Keratinocyte (primary cell): Measurements from ENCODE around the gene RAB11FIP4. TPM values are rescaled to one million over a fixed set of nuclear protein-coding genes. Genes with fewer than 3 reads are reported as not detected.

Source experiments
- DNase-seq: peaks from one replicate; pipeline ENCODE4 v3.0.0-alpha.2; 2011; ENCODE audit warnings: low read depth, missing footprints, low spot score
- FAIRE-seq: peaks from 2 replicates; lab custom pipeline; 2011; peaks lifted over from hg19 to GRCh38; lab: Jason Lieb, UNC
- H2AFZ ChIP-seq: 2 replicates; pipeline ENCODE4 v1.6.0; 2012; ENCODE audit warnings: low read length, control low read depth, inconsistent platforms; ENCODE audit not compliant: control insufficient read depth
- H3K27ac ChIP-seq: 2 replicates; pipeline ENCODE4 v1.5.1; 2011; ENCODE audit warnings: low read length; ENCODE audit not compliant: control insufficient read depth, insufficient read depth
- H3K27me3 ChIP-seq: 3 replicates; pipeline ENCODE4 v1.6.0; 2011; ENCODE audit warnings: low read length; ENCODE audit not compliant: control insufficient read depth, insufficient read depth; ENCODE audit errors: extremely low read depth
- H3K36me3 ChIP-seq, 2 experiments: 2 replicates in 1 of 2; 3 replicates in 1 of 2; pipeline ENCODE4 v1.5.1; 2011; ENCODE audit warnings: low read length in 2 of 2, mild to moderate bottlenecking in 1 of 2; ENCODE audit not compliant: control insufficient read depth in 2 of 2, insufficient read depth in 2 of 2; ENCODE audit errors: extremely low read depth in 1 of 2
- H3K4me1 ChIP-seq: 3 replicates; pipeline ENCODE4 v1.5.1; 2011; ENCODE audit warnings: low read length; ENCODE audit not compliant: control insufficient read depth, insufficient read depth; ENCODE audit errors: extremely low read depth
- H3K4me2 ChIP-seq: 3 replicates; pipeline ENCODE4 v1.6.0; 2011; ENCODE audit warnings: low read depth, low read length; ENCODE audit not compliant: control insufficient read depth, insufficient read depth; ENCODE audit errors: extremely low read depth
- H3K4me3 ChIP-seq, 3 experiments: fragments of 200-600 bp in 1 of 3; sonication (generic) in 1 of 3; 2 replicates in 2 of 3; 3 replicates in 1 of 3; pipeline ENCODE4 v1.5.1; 2011 to 2016; ENCODE audit warnings: low read length in 3 of 3, mild to moderate bottlenecking in 3 of 3, control low read depth in 2 of 3, inconsistent platforms in 1 of 3, low read depth in 1 of 3, mixed read lengths in 1 of 3, mixed run types in 1 of 3, moderate library complexity in 1 of 3; ENCODE audit not compliant: control insufficient read depth in 2 of 3, insufficient read depth in 2 of 3; ENCODE audit errors: extremely low read depth in 1 of 3
- H3K79me2 ChIP-seq: 2 replicates; pipeline ENCODE4 v1.6.0; 2012; ENCODE audit warnings: low read length; ENCODE audit not compliant: control insufficient read depth, insufficient read depth
- H3K9ac ChIP-seq: 3 replicates; pipeline ENCODE4 v1.6.0; 2011; ENCODE audit warnings: low read length; ENCODE audit not compliant: control insufficient read depth, insufficient read depth; ENCODE audit errors: extremely low read depth
- H3K9me1 ChIP-seq: 3 replicates; pipeline ENCODE4 v1.6.0; 2011; ENCODE audit warnings: low read length; ENCODE audit not compliant: control insufficient read depth, insufficient read depth; ENCODE audit errors: extremely low read depth
- H3K9me3 ChIP-seq: 2 replicates; pipeline ENCODE4 v1.5.1; 2012; ENCODE audit warnings: low read depth, low read length; ENCODE audit not compliant: control insufficient read depth
- H4K20me1 ChIP-seq: 3 replicates; pipeline ENCODE4 v1.6.0; 2011; ENCODE audit warnings: low read length; ENCODE audit not compliant: control insufficient read depth, insufficient read depth; ENCODE audit errors: extremely low read depth
- EZH2 ChIP-seq: IDR thresholded peaks from one replicate; pipeline ENCODE4 v1.6.1; 2012; ENCODE audit warnings: inconsistent platforms, mild to moderate bottlenecking, low read length, moderate library complexity
- dilution Hi-C: fragments of 300-500 bp; cut with MboI; formaldehyde crosslinking; loops from one replicate; pipeline ENCODE4 v1.7.0; 2020; ENCODE audit warnings: low sequenced_read_pairs; ENCODE audit not compliant: extremely low pct_ligation_motif_present
- polyA plus RNA-seq, 5 experiments: library from polyadenylated mRNA; depleted of rRNA in 3 of 5; stranded (reverse) in 3 of 5; stranded (forward) in 1 of 5; unstranded in 1 of 5; fragments of >200 nt; gene quantifications; 1 replicate in 1 of 5; 2 replicates in 3 of 5; 3 replicates in 1 of 5; pipeline versions ENCODE4 v1.2.1 to v1.2.3, GENCODE V29; 2011 to 2012; ENCODE audit warnings: missing spikeins in 2 of 5, low read depth in 1 of 5, low replicate concordance in 1 of 5
- TF ChIP-seq, protein P1 (sequence below), 3 experiments: IDR thresholded peaks in 1 of 3; conservative IDR thresholded peaks in 1 of 3; optimal IDR thresholded peaks in 1 of 3; 2 replicates in 2 of 3; 3 replicates in 1 of 3; pipeline versions ENCODE3 to v1.5.1; 2011; ENCODE audit warnings: low read length in 3 of 3, mild to moderate bottlenecking in 3 of 3, moderate library complexity in 2 of 3, control low read depth in 1 of 3, inconsistent platforms in 1 of 3; ENCODE audit not compliant: insufficient read depth in 2 of 3; ENCODE audit errors: extremely low read depth in 1 of 3

RAB11FIP4 gene
- polyA plus RNA-seq, 1 donor (not counting 4 experiments of a cell fraction or from before 2014, with no cell fraction given), result 9.1 TPM

DNA sequence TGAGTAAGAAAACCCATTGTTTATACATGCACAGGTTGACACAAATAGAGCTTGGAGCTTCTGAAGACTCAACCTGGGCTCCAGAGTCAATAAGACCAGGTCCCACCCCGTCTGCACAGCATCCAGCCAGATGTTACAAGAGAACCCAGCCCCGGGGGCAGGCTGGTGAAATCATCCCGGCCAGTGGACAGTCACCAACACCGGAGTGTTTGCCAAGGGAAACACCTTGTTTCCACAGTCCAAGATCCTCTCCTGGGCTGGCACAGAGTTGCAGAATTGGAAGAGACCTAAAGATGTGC is 90.3 kb downstream of the RAB11FIP4 start:
- no peaks in the 10 kb centered on the region for H4K20me1 ChIP-seq
- no peaks in the 10 kb centered on the region for H3K36me3 ChIP-seq
- dilution Hi-C loops, result no loop called here
- no peaks in the 10 kb centered on the region for H3K79me2 ChIP-seq
- no peak for TF ChIP-seq EZH2
- TF ChIP-seq, protein P1, sequence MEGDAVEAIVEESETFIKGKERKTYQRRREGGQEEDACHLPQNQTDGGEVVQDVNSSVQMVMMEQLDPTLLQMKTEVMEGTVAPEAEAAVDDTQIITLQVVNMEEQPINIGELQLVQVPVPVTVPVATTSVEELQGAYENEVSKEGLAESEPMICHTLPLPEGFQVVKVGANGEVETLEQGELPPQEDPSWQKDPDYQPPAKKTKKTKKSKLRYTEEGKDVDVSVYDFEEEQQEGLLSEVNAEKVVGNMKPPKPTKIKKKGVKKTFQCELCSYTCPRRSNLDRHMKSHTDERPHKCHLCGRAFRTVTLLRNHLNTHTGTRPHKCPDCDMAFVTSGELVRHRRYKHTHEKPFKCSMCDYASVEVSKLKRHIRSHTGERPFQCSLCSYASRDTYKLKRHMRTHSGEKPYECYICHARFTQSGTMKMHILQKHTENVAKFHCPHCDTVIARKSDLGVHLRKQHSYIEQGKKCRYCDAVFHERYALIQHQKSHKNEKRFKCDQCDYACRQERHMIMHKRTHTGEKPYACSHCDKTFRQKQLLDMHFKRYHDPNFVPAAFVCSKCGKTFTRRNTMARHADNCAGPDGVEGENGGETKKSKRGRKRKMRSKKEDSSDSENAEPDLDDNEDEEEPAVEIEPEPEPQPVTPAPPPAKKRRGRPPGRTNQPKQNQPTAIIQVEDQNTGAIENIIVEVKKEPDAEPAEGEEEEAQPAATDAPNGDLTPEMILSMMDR (optimal IDR thresholded peaks at IDR 0.05 in 1 of 3, IDR thresholded peaks at IDR 0.05 in 1 of 3, conservative IDR thresholded peaks at IDR 0.05 in 1 of 3; ENCODE audit: extremely low read depth in 1 of 3, insufficient read depth in 2 of 3, low read length in 3 of 3), result no peak
- H3K9ac ChIP-seq, result no peak overlapping the region
- H3K27me3 ChIP-seq, result peaks cover 6% of the 10 kb centered on the region
- no peak for FAIRE-seq
- H3K4me1 ChIP-seq, result no peaks in the 10 kb centered on the region
- H3K4me2 ChIP-seq, result no peak overlapping the region
- DNase-seq, result no peak
- H3K27ac ChIP-seq, result no peak overlapping the region
- H3K4me3 ChIP-seq, result no peak overlapping the region
- no peaks in the 10 kb centered on the region for H3K9me3 ChIP-seq
- no peak overlapping the region for H2AFZ ChIP-seq
- no peaks in the 10 kb centered on the region for H3K9me1 ChIP-seq

DNA sequence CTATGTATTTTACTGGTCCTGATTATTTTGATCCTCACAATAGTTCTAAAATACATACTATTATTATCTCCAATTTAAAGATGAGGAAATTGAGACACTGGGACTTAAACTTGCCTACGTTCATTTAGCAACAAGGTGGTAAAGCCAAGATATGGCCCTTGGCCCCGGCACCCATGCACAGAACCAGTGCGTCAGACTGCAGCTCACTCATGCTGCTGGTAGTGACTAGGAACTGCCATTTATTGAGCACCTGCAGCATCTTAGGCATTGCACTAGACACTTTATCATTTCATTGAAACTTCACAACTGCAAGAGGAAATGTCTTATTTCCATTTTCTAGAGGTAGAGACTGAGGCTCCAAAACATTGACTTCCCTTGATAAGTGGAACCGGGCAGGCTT is 93.3 kb downstream of the RAB11FIP4 start:
- H3K9ac ChIP-seq, result no peak overlapping the region
- DNase-seq, result no peak
- H3K9me1 ChIP-seq, result no peaks in the 10 kb centered on the region
- H3K9me3 ChIP-seq, result no peaks in the 10 kb centered on the region
- H3K4me1 ChIP-seq, result peaks cover 14% of the 10 kb centered on the region
- no peak for TF ChIP-seq EZH2
- TF ChIP-seq, protein P1 (optimal IDR thresholded peaks at IDR 0.05 in 1 of 3, IDR thresholded peaks at IDR 0.05 in 1 of 3, conservative IDR thresholded peaks at IDR 0.05 in 1 of 3; ENCODE audit: extremely low read depth in 1 of 3, insufficient read depth in 2 of 3, low read length in 3 of 3), result no peak
- FAIRE-seq, result no peak
- peaks cover 4% of the 10 kb centered on the region for H4K20me1 ChIP-seq
- dilution Hi-C loops, result no loop called here
- H3K4me2 ChIP-seq, result no peak overlapping the region
- H3K36me3 ChIP-seq, result no peaks in the 10 kb centered on the region
- no peak overlapping the region for H3K27ac ChIP-seq
- H3K27me3 ChIP-seq, result peaks cover 6% of the 10 kb centered on the region
- no peak overlapping the region for H3K4me3 ChIP-seq
- no peaks in the 10 kb centered on the region for H3K79me2 ChIP-seq
- no peak overlapping the region for H2AFZ ChIP-seq
